HCT116 (cell line): ENCODE data around the gene SLC13A4. TPM values are rescaled to one million over a fixed set of nuclear protein-coding genes. Genes with fewer than 3 reads are reported as not detected.

Source experiments
- ATAC-seq: fragments of 200-7000 bp; cut with Tn5 transposase; 2 replicates; pipeline ENCODE4 v1.9.1; 2020; ENCODE audit warnings: mild to moderate bottlenecking, moderate library complexity
- BruUV-seq: library from RNA; stranded (reverse); fragments of 400-500 nt; replicated peaks from 2 replicates; lab custom pipeline; 2021; lab: Mats Ljungman, UMichigan
- CTCF ChIA-PET: fragments of 300-600 bp; sonication (Branson Sonifier 250); formaldehyde crosslinking; loops from one replicate; lab custom pipeline; 2021; ENCODE audit warnings: antibody characterized with exemption; lab: Charles Lee
- POLR2A ChIA-PET: fragments of 300-600, 350-600 bp; sonication (Branson Sonifier 250); formaldehyde crosslinking; loops from one replicate; lab custom pipeline; 2021; ENCODE audit warnings: antibody characterized with exemption; lab: Charles Lee
- RAD21 ChIA-PET, 2 experiments: fragments of 300-600 bp; sonication (Branson Sonifier 250); formaldehyde crosslinking; loops; one replicate each; lab custom pipeline; 2023; ENCODE audit warnings: low total read pairs in 2 of 2; ENCODE audit not compliant: uncharacterized antibody in 2 of 2, unreplicated experiment in 2 of 2, low non-redundant PET in 1 of 2; lab: Charles Lee
- DNase-seq: peaks from one replicate; pipeline ENCODE4 v3.0.0-alpha.2; 2010; ENCODE audit warnings: low read depth, low spot score
- H2AFZ ChIP-seq: fragments of 200-600 bp; shearing (Covaris generic), sonication (generic); 2 replicates; pipeline ENCODE4 v1.6.1; 2017; ENCODE audit warnings: low read depth, mixed run types, mixed read lengths, antibody characterized with exemption, low read length; ENCODE audit not compliant: poor library complexity, severe bottlenecking
- H3K27ac ChIP-seq: 2 replicates; pipeline ENCODE4 v1.5.1; 2012; ENCODE audit warnings: low read depth, low read length
- H3K27me3 ChIP-seq: fragments of 200-600 bp; sonication (generic); 2 replicates; pipeline ENCODE4 v1.6.1; 2016; ENCODE audit warnings: mixed run types, low read length, mixed read lengths; ENCODE audit not compliant: insufficient read depth
- H3K36me3 ChIP-seq, 2 experiments: fragments of 200-500 bp in 1 of 2; fragments of 200-600 bp in 1 of 2; sonication (Bioruptor generic) in 1 of 2; sonication (generic) in 1 of 2; 2 replicates each; pipeline versions ENCODE4 v1.5.1 to v1.6.1; 2014 to 2016; ENCODE audit warnings: low read length in 2 of 2, inconsistent platforms in 1 of 2, mixed read lengths in 1 of 2, mixed run types in 1 of 2; ENCODE audit not compliant: insufficient read depth in 2 of 2, control insufficient read depth in 1 of 2
- H3K4me1 ChIP-seq, 2 experiments: fragments of 200-600 bp in 1 of 2; sonication (generic) in 1 of 2; 2 replicates each; pipeline versions ENCODE4 v1.5.1 to v1.6.1; 2012 to 2017; ENCODE audit warnings: low read length in 2 of 2, inconsistent platforms in 1 of 2, mild to moderate bottlenecking in 1 of 2, mixed read lengths in 1 of 2, mixed run types in 1 of 2, moderate library complexity in 1 of 2; ENCODE audit not compliant: insufficient read depth in 2 of 2, control insufficient read depth in 1 of 2
- H3K4me2 ChIP-seq: fragments of 200-600 bp; sonication (generic); 2 replicates; pipeline ENCODE4 v1.6.1; 2017; ENCODE audit warnings: mixed run types, low read length, mixed read lengths
- H3K4me3 ChIP-seq, 2 experiments: fragments of 200-600 bp in 1 of 2; sonication (generic) in 1 of 2; replicated peaks in 1 of 2; 2 replicates each; pipeline ENCODE4 v1.5.1; 2011 to 2016; ENCODE audit warnings: low read length in 2 of 2, control low read depth in 1 of 2, low read depth in 1 of 2, mild to moderate bottlenecking in 1 of 2, mixed read lengths in 1 of 2, mixed run types in 1 of 2
- H3K79me2 ChIP-seq: fragments of 200-600 bp; sonication (generic); 2 replicates; pipeline ENCODE4 v1.6.1; 2017; ENCODE audit warnings: mild to moderate bottlenecking, mixed run types, low read length, moderate library complexity, mixed read lengths; ENCODE audit not compliant: insufficient read depth
- H3K9ac ChIP-seq: fragments of 200-600 bp; sonication (generic); 2 replicates; pipeline ENCODE4 v1.6.1; 2016; ENCODE audit warnings: low read length, mixed read lengths
- H3K9me2 ChIP-seq: fragments of 200-600 bp; sonication (generic), shearing (Covaris generic); 2 replicates; pipeline ENCODE4 v1.6.1; 2017; ENCODE audit warnings: mixed run types, mild to moderate bottlenecking, moderate library complexity; ENCODE audit not compliant: insufficient read depth
- H3K9me3 ChIP-seq, 2 experiments: fragments of 200-500 bp in 1 of 2; fragments of 200-600 bp in 1 of 2; sonication (Bioruptor generic) in 1 of 2; sonication (generic) in 1 of 2; 2 replicates each; pipeline ENCODE4 v1.6.1; 2014 to 2017; ENCODE audit warnings: low read length in 2 of 2, mixed read lengths in 2 of 2, inconsistent platforms in 1 of 2, low read depth in 1 of 2, mild to moderate bottlenecking in 1 of 2, mixed run types in 1 of 2, moderate library complexity in 1 of 2; ENCODE audit not compliant: control insufficient read depth in 1 of 2, insufficient read depth in 1 of 2
- H4K20me1 ChIP-seq: fragments of 200-600 bp; sonication (generic), shearing (Covaris generic); 2 replicates; pipeline ENCODE4 v1.6.1; 2017; ENCODE audit warnings: mixed run types, mild to moderate bottlenecking, moderate library complexity; ENCODE audit not compliant: insufficient read depth
- CEBPB ChIP-seq: IDR thresholded peaks from 2 replicates; pipeline ENCODE4 v1.6.1; 2012; ENCODE audit warnings: low read depth
- EGR1 ChIP-seq: IDR thresholded peaks from 2 replicates; pipeline ENCODE4 v1.6.1; 2012; ENCODE audit warnings: low read depth
- ELF1 ChIP-seq: IDR thresholded peaks from 2 replicates; pipeline ENCODE4 v1.6.1; 2012; ENCODE audit warnings: low read depth, borderline replicate concordance
- EZH2phosphoT487 ChIP-seq: fragments of 200-600 bp; IDR thresholded peaks from 2 replicates; pipeline ENCODE4 v1.6.1; 2018; ENCODE audit warnings: antibody characterized with exemption, borderline replicate concordance
- FOSL1 ChIP-seq: IDR thresholded peaks from 2 replicates; pipeline ENCODE4 v1.6.1; 2012; ENCODE audit warnings: low read depth
- SIN3A ChIP-seq: IDR thresholded peaks from 2 replicates; pipeline ENCODE4 v1.6.1; 2012; ENCODE audit warnings: low read depth
- SP1 ChIP-seq: IDR thresholded peaks from 2 replicates; pipeline ENCODE4 v1.6.1; 2012; ENCODE audit warnings: low read depth
- TCF7L2 ChIP-seq: IDR thresholded peaks from 2 replicates; pipeline ENCODE4 v1.7.0; 2011; ENCODE audit warnings: borderline replicate concordance, inconsistent platforms; ENCODE audit not compliant: insufficient read depth, insufficient read length; ENCODE audit errors: extremely low read depth
- YY1 ChIP-seq: IDR thresholded peaks from 2 replicates; pipeline ENCODE4 v1.6.1; 2011; ENCODE audit warnings: low read length, low read depth, moderate library complexity, mild to moderate bottlenecking; ENCODE audit not compliant: insufficient replicate concordance; ENCODE audit errors: extremely low read depth
- ZFX ChIP-seq: fragments of 450-650 bp; IDR thresholded peaks from 2 replicates; pipeline ENCODE4 v1.6.1; 2017
- intact Hi-C: fragments of 100-400 bp; cut with micrococcal nuclease; formaldehyde crosslinking; loops from 2 replicates; pipeline ENCODE4 v1.10.0; 2022
- total RNA-seq: library from RNA; stranded (reverse); gene quantifications from one replicate; pipeline ENCODE4 v1.2.1, GENCODE V29; 2021; ENCODE audit not compliant: unreplicated experiment
- TF ChIP-seq, protein P1 (sequence below): IDR thresholded peaks from 2 replicates; pipeline ENCODE4 v1.6.1; 2012
- TF ChIP-seq, protein P2 (sequence below): IDR thresholded peaks from 2 replicates; pipeline ENCODE4 v1.6.1; 2011; ENCODE audit warnings: mild to moderate bottlenecking, low read length, moderate library complexity; ENCODE audit not compliant: insufficient replicate concordance; ENCODE audit errors: extremely low read depth
- TF ChIP-seq, protein P3 (sequence below), 3 experiments: fragments of 200-600 bp in 1 of 3; sonication (generic) in 1 of 3; IDR thresholded peaks in 2 of 3; conservative IDR thresholded peaks in 1 of 3; 2 replicates each; pipeline ENCODE4 v1.5.1; 2012 to 2017; ENCODE audit warnings: low read depth in 2 of 3, low read length in 2 of 3, antibody characterized with exemption in 1 of 3, borderline replicate concordance in 1 of 3, control low read depth in 1 of 3, mild to moderate bottlenecking in 1 of 3, mixed read lengths in 1 of 3, mixed run types in 1 of 3, moderate library complexity in 1 of 3; ENCODE audit not compliant: insufficient read depth in 1 of 3
- TF ChIP-seq, protein P4 (sequence below): IDR thresholded peaks from 2 replicates; pipeline ENCODE4 v1.6.1; 2012; ENCODE audit warnings: low read depth

Gene SLC13A4
- total RNA-seq, 1 experiment from 2014 or later: 0.30 TPM

DNA sequence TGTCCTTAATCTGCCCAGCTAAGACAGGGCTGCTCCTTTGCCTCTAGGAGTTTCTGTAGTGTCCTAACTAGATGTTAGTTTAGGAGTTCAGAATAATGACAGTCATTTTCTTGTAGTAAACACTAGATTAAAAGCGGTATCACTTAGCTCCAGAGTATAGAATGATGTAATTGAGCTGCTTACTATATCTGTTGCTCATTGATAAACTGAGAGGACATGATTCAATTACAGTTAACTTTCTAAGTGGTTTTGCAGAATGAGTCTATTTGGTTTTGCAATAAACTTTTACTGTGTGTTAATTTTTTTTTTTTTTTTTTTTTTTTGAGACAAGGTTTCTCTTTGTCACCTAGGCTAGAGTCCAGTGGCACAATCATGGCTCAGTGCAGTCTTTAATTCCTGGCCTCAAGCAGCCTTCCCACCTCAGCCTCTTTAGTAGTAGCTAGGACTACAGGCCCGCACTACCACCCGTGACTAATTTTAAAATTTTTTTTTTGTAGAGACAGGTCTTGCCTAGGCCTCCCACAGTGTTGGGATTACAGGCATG, 63.9 kb downstream of the SLC13A4 start:
- no TSS peak for BruUV-seq
- Histone ChIP-seq H3K9me3 (no peaks in the 10 kb centered on the region), H3K79me2 (peaks cover 65% of the 10 kb centered on the region), H3K9me2 (no peaks in the 10 kb centered on the region), H3K27ac (no peak overlapping the region), H3K36me3 (no peaks in the 10 kb centered on the region), H3K4me1 (peaks cover 3 to 22% of the 10 kb centered on the region in 2 experiments; a peak in 1 of 4 replicates), H3K4me2 (peak overlapping the region; percentile 89), H4K20me1 (no peaks in the 10 kb centered on the region), H3K4me3 (peak overlapping the region in 1 of 2 experiments; percentile 90; a peak in 2 of 4 replicates), H3K27me3 (no peaks in the 10 kb centered on the region), H3K9ac (0 out of 2 replicates have a peak overlapping the region, but pooled peaks have one; percentile 12), H2AFZ (no peak overlapping the region)
- ChIA-PET CTCF (interaction anchor here (0.7 to 3.4 kb wide), 2 partner anchors 9 to 144 kb away, joined by 3 to 12 read pairs; no protein-coding TSS in a partner anchor), RAD21 (no interaction called here), POLR2A (interaction anchor here (3.0 kb wide), 1 partner anchor 80 kb away, joined by 11 read pairs; no protein-coding TSS in a partner anchor)
- TF ChIP-seq, protein P1, sequence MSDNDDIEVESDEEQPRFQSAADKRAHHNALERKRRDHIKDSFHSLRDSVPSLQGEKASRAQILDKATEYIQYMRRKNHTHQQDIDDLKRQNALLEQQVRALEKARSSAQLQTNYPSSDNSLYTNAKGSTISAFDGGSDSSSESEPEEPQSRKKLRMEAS: no peak
- TF ChIP-seq YY1 (no peak), CEBPB (no peak), FOSL1 (no peak), TCF7L2 (no peak), ZFX (no peak), EGR1 (no peak), EZH2phosphoT487 (no peak), SP1 (no peak), ELF1 (no peak), SIN3A (no peak)
- TF ChIP-seq, protein P2, sequence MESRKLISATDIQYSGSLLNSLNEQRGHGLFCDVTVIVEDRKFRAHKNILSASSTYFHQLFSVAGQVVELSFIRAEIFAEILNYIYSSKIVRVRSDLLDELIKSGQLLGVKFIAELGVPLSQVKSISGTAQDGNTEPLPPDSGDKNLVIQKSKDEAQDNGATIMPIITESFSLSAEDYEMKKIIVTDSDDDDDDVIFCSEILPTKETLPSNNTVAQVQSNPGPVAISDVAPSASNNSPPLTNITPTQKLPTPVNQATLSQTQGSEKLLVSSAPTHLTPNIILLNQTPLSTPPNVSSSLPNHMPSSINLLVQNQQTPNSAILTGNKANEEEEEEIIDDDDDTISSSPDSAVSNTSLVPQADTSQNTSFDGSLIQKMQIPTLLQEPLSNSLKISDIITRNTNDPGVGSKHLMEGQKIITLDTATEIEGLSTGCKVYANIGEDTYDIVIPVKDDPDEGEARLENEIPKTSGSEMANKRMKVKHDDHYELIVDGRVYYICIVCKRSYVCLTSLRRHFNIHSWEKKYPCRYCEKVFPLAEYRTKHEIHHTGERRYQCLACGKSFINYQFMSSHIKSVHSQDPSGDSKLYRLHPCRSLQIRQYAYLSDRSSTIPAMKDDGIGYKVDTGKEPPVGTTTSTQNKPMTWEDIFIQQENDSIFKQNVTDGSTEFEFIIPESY: no peak
- TF ChIP-seq, protein P3, sequence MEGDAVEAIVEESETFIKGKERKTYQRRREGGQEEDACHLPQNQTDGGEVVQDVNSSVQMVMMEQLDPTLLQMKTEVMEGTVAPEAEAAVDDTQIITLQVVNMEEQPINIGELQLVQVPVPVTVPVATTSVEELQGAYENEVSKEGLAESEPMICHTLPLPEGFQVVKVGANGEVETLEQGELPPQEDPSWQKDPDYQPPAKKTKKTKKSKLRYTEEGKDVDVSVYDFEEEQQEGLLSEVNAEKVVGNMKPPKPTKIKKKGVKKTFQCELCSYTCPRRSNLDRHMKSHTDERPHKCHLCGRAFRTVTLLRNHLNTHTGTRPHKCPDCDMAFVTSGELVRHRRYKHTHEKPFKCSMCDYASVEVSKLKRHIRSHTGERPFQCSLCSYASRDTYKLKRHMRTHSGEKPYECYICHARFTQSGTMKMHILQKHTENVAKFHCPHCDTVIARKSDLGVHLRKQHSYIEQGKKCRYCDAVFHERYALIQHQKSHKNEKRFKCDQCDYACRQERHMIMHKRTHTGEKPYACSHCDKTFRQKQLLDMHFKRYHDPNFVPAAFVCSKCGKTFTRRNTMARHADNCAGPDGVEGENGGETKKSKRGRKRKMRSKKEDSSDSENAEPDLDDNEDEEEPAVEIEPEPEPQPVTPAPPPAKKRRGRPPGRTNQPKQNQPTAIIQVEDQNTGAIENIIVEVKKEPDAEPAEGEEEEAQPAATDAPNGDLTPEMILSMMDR (IDR thresholded peaks at IDR 0.05 in 2 of 3, conservative IDR thresholded peaks at IDR 0.05 in 1 of 3; ENCODE audit: borderline replicate concordance in 1 of 3, insufficient read depth in 1 of 3, low read depth in 2 of 3, low read length in 2 of 3): no peak
- TF ChIP-seq, protein P4, sequence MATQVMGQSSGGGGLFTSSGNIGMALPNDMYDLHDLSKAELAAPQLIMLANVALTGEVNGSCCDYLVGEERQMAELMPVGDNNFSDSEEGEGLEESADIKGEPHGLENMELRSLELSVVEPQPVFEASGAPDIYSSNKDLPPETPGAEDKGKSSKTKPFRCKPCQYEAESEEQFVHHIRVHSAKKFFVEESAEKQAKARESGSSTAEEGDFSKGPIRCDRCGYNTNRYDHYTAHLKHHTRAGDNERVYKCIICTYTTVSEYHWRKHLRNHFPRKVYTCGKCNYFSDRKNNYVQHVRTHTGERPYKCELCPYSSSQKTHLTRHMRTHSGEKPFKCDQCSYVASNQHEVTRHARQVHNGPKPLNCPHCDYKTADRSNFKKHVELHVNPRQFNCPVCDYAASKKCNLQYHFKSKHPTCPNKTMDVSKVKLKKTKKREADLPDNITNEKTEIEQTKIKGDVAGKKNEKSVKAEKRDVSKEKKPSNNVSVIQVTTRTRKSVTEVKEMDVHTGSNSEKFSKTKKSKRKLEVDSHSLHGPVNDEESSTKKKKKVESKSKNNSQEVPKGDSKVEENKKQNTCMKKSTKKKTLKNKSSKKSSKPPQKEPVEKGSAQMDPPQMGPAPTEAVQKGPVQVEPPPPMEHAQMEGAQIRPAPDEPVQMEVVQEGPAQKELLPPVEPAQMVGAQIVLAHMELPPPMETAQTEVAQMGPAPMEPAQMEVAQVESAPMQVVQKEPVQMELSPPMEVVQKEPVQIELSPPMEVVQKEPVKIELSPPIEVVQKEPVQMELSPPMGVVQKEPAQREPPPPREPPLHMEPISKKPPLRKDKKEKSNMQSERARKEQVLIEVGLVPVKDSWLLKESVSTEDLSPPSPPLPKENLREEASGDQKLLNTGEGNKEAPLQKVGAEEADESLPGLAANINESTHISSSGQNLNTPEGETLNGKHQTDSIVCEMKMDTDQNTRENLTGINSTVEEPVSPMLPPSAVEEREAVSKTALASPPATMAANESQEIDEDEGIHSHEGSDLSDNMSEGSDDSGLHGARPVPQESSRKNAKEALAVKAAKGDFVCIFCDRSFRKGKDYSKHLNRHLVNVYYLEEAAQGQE: no peak
- intact Hi-C loops: no loop called here
- ATAC-seq (no peak), DNase-seq (no peak)
